HG03139 (cell line): ENCODE results near the gene AZGP1.
"Not testable (repeated sequence)": the region's sequence is repeated elsewhere in the genome, so short reads cannot be mapped to it uniquely, and the experiment has no call there.

ENCODE experiments used
- ATAC-seq: cut with Tn5 transposase; IDR thresholded peaks from one replicate; pipeline ENCODE4 v1.9.1; 2021; ENCODE audit not compliant: unreplicated experiment

The AZGP1 gene

DNA sequence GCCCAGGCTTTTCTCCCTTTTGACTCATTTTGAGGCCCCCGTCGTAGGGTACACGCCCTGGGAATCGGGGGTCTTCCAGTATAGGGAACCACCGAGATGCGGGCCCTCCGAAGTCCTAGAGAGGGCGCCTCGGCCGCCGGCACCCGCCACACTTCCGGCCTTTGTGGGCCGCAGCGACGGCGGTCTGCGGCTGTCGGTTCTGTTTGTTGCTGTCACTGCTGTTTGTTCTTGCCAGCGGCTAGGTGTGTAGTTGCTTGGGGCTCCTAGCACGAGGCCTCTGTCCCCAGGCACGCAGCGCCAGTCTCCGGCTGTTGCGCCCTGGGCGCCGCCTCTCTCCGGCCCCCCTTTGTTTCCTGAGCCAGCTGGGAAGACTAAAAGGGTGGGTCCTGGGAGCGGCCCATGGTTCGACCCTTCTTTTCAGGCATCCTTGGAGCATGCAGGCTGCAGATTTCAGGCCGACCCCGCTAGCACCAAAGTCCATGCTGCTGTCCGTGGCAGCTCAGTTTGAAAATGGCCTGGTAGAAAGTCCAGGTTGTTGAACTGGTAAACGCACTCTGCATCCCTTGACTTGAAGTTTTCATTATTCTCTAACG, 21.8 kb upstream of the AZGP1 start:
- peak; percentile 65 for ATAC-seq

DNA sequence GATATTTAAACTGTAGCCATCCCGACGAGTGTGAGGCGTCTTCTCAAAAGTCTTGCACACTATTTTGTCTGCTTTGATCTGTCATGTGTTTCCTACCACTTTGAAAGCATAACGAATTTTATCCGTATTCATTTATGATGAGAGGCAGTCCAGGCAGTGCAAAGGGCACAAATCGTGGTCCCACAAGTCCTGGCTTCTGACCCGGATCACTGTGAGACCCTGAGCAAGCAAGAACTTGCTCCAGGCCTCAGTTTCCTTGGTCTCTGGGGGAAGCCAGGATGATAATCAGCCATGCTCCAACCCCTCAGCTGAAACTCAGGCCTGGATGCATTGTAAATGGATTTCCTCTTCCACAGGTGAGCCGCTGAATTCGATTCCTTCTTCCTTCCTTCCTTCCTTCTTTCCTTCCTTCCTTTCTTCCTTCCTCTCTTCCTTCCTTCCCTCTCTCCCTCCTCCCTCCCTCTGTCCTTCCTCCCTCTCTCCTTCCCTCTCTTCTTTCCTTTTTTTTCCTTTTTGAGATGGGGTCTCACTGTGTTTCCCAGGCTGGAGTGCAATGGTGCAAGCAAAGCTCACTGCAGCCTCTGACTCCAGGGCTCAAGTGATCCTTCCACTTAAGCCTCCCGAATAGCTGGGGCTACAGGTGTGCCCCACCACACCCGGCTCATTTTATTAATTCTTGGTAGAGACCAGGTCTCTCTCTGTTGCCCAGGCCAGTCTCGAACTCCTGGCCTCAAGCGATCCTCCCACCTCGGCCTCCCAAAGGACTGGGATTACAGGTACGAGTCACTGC, 21.1 kb upstream of the AZGP1 start:
- ATAC-seq = no peak

DNA sequence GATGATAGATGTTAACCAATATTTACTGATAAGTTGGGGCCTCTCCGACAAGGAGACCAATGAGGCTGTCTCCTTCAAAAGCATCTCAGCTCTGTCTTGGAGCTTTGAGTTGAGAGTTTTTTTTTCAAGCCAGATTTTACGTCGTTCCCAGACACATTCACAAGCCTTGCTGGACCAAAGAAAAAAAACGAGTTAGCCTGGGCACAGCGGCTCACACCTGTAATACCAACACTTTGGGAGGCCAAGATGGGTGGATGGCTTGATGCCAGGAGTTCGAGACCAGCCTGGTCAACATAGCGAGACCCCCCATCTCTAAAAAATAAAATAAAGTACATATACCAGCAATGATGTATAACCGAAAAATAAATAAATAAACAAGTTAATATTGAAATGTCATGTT, 19.0 kb upstream of the AZGP1 start:
- no peak for ATAC-seq

DNA sequence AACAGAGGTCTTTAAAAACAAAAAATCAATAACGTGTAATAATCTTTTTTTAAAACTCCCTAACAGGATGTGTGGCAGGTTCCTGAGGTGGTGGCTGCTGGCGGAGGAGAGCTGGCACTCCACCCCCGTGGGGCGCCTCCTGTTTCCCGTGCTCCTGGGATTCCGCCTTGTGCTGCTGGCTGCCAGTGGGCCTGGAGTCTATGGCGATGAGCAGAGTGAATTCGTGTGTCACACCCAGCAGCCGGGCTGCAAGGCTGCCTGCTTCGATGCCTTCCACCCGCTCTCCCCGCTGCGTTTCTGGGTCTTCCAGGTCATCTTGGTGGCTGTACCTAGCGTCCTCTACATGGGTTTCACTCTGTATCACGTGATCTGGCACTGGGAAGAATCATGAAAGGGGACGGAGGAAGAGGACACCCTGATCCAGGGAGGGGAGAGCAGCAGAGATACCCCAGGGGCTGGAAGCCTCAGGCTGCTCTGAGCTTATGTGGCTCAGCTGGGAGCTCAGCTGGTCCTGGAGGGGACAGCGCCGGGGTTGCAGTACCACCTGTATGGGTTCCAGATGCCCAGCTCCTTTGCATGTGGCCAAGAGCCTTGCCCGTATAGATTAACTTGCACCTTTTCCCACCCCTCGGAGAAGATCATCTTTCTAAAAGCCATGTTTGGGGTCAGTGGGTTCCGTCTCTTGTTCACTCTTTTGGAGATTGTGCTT, 16.7 kb upstream of the AZGP1 start:
- ATAC-seq = no peak

DNA sequence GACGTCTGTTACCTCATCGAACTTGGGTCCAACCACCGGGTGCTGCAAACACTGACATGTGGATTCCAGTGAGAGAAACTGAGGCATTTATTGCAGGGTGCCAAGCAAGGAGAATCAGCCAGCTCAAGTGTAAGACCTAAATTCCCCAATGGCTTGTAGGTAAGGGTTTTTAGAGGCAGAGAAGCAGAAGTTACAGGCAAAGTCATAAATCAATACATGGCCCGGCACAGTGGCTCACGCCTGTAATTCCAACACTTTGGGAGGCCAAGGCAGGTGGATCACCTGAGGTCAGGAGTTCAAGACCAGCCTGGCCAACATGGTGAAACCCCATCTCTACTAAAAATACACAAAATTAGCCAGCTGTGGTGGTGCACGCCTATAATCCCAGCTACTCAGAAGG, 15.7 kb upstream of the AZGP1 start:
- not testable (repeated sequence) for ATAC-seq

DNA sequence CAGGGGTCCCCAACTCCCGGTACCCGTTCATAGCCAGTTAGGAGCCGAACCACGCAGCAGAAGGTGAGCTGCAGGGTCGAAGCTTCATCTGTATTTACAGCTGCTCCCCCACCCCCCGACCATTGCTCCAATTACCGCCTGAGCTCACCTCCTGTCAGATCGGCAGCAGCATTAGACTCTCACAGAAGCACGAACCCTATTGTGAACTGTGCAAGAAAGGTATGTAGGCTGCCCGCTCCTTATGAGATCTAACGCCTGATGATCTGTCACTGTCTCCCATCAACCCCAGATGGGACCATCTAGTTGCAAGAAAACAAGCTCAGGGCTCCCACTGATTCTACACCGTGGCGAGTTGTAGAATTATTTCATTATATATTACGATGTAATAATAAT, 14.6 kb upstream of the AZGP1 start:
- ATAC-seq = no peak

DNA sequence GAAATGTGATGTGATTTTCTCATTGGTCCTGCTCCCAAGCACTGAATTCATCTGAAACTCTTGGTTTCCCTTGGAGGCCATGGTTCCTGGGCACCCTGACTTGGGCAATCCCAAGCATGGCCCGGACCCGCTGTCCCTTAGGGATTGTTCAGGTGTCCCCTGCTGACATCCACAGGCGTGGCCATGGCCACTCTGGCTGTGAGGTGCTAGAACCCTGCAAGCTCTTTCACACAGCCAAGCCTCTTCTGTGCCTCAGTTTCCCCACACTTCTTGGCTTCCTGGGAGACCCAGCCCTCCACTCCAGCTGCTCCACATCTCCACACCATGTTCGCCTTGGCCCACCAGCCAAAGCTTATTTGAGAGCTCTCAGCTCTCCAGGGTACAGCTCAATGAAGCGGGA, 12.0 kb upstream of the AZGP1 start:
- ATAC-seq = no peak

DNA sequence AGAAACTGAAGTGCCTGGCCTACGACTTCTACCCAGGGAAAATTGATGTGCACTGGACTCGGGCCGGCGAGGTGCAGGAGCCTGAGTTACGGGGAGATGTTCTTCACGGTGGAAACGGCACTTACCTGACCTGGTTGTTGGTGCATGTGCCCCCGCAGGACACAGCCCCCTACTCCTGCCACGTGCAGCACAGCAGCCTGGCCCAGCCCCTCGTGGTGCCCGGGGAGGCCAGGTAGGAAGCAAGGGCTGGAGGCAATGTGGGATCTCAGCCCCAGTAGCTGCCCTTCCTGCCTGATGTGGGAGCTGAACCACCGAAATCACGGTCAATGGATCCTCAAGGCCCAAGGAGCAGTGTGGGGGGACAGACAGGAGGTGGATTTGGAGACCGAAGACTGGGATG, 11.5 kb upstream of the AZGP1 start:
- not testable (repeated sequence) for ATAC-seq

DNA sequence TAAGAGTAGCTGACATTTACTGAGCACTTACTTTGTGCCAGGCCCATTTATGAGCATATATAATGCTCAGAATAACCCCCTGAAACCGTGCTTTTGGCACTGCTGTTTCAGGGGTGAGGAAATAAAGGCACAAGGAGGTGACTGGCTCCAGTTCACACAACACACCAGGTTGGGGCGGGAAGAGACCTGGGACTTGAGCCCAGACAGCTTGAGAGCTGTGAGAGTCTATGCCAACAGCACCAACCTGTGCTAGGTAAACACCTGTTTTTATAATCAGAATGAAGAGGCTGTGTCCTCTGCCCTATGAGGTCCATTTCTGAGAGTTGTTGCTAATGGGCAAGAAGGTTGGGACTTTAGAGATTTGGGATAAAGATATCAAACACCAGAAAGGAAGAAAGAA, 8.8 kb upstream of the AZGP1 start:
- ATAC-seq = no peak

DNA sequence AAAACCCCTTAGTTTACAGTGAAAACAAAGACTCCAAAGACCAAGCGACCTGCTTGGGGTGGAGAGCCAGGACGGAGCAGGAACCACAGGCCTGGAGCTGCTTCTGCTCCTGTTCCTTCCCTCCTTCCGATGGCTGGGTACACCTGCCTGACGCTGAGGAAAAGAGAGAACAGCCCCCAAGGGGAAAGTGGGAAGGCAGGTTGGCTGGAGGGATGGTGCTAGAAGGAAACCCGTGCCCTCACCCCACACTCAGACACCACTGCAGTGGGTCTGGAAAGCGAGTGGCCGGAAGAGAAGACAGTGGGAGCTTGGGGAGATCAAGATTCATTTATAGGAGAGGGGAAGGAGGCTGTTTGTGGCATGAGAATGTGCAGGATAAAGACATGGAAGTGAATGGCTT, 5.2 kb upstream of the AZGP1 start:
- ATAC-seq = not testable (repeated sequence)

DNA sequence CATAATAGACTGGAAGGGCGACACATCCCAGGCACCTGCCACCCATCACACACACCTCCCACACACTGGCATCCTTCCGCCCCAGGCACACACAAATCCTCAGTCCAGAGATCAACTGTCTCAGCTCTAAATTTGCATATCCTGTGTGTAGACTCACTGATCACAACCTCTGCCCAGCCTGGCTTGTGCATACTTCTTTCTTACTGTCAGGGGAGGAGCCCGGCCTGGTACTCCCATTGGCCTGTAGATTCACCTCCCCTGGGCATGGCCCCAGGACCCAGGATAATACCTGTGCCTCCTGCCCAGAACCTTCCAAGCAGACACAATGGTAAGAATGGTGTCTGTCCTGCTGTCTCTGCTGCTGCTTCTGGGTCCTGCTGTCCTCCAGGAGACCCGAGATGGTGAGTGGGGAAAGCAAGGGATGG, 4.6 kb upstream of the AZGP1 start:
- not testable (repeated sequence) for ATAC-seq

DNA sequence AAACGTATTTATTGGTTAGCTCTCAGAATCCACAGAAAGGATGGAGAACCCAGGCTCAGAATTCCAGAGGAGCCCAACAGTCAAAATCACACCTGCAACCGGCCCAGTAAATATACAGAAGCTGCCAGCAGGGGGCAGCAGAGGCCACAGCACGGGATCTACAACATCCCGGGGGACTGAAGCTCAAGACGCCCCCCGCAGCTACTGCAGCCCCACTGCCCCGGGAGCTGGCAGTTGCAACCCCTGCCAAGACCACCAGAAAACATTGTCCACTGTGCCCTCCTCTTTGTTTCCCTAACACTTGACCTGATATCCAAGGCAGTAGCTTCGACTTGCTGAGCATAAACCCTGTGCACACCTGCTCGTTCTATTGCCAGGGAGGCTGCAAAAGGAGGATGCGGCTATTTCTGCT, 4.0 kb upstream of the AZGP1 start:
- not testable (repeated sequence) for ATAC-seq

DNA sequence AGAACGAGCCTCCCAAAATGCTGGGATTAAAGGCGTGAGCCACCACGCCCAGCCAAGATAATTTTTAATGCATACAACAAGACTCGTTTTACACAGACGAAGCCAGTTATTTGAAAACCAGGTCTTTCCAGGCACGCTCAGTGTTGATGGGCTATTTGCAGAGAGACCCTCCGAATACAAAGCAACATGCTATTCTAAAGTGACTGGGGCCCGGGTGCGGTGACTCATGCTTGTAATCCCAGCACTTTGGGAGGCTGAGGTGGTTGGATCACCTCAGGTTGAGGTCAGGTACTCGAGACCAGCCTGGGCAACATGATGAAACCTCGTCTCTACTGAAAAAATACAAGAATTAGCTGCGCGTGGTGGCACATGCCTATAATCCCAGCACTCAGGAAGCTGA, 795 bp upstream of the AZGP1 start:
- no peak for ATAC-seq

DNA sequence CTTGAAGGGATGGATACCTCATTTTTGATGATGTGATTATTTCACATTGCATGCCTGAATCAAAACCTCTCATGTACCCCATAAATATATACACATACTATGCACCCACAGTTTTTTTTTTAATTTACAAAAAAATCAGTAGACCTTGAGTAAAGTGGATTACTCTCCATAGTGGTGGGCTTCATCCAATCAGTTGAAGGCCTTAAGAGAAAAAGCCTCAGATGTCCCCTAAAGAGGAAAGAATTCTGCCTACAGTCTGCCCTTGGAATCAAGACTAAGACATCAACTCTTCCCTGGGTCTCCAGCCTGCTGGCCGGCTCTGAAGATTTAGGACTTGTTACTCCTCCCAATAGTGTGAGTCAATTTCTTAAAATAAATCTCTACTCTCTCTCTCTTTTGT, 1.1 kb downstream of the AZGP1 start:
- no peak for ATAC-seq

DNA sequence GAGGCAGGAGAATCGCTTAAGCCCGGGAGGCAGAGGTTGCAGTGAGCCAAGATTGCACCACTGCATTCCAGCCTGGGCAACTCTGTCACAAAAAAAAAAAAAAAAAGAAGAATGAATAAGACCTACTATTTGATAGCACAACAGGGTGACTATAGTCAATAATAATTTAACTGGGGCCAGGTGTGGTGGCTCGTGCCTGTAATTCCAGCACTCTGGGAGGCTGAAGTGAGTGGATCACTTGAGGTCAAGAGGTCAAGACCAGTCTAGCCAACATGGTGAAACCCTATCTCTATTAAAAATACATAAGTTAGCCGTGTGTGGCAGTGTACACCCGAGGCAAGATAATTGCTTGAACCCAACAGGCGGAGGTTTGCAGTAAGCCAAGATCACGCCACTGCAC, 2.0 kb downstream of the AZGP1 start:
- not testable (repeated sequence) for ATAC-seq

DNA sequence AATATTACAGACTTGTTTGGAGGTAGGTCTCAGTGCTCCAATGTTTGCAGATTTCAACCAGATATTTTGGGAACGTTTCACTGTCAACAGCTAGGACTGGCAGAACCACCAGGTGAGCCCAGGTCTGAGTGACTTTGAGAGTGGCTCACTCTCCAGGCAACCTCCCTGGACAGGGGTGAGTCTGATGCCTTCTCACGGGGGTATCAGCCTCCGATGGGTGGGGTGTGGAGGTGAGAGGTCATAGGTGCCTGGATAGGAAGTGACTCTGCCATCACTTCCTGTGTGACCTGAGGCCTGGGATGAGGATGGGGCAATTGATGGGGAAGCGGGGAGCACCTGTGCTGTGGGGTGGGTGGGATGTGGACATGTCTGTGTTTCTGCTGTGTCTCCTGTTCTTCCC, 4.6 kb downstream of the AZGP1 start:
- no peak for ATAC-seq

DNA sequence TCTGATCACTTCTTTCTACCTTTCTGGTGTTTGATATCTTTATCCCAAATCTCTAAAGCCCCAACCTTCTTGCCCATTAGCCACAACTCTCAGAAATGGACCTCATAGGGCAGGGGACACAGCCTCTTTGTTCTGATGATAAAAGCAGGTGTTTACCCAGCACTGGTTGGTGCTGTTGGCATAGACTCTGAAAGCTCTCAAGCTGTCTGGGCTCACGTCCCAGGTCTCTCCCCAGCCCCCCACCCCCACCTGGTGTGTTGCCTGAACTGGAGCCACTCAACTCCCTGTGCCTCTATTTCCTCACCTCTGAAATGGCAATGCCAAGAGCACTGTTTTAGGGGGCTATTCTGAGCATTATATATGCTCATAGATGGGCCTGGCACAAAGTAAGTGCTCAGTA, 6.0 kb downstream of the AZGP1 start:
- ATAC-seq = not testable (repeated sequence)

DNA sequence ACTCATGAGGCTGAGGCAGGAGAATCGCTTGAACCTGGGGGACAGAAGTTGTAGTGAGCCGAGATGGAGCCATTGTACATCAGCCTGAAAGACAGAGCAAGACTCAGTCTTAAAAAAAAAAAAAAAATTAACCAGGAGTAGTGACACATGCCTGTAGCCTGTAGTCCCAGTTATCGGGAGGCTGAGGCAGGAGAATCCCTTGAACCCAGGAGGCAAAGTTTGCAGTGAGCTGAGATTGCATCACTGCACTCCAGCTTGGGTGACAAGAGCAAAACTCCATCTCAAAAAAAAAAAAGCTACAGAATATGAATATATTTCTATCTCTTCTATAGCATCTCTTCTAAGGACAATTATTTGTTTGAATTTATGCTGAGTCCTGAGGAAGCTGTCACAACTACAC, 6.5 kb downstream of the AZGP1 start:
- ATAC-seq = no peak

DNA sequence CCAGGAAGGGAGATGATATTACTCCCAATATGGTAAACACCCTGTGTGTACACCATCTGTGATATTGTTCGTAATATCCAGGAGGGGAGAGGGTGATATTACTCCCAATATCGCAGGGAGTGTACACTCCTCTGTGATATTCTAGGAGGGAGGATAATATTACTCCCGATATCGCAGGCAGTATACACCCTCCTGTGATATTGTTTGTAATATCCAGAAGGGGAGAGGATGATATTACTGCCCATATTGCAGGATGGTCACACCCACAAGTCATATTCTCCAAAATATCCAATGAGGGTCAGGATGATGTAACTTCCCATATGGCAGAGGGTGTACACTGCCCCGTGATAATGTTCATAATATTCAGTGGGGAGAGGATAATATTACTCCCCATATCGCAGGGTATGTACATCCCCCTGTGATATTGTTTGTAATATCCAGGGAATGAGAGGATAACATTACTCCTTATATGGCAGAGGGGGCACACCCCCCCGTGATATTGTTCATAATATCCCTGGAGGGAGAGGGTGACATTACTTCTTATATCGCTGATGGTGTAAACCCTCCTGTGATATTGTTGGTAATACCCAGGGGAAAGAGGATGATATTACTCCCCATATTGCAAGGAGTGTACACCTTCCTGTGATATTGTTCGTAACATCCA, 17.1 kb downstream of the AZGP1 start:
- no peak for ATAC-seq

DNA sequence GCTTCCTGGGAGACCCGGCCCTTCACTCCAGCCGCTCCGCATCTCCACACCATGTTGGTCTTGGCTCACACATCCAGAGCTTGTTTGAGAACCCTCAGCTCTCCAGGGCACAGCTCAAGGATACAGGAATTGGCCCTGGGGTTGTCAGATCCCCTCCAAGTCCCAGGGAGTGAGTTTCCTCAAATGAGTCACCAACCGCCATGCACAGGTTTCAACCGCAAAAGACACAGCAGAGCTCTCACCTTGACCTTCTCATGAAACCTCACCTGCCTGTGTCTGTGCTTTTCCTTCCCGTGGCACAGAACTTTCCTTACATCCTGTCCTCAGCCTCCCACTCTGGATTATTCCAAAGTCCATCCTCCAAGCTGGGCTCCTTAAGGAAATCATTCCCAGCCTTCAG, 20.6 kb downstream of the AZGP1 start:
- no peak for ATAC-seq

DNA sequence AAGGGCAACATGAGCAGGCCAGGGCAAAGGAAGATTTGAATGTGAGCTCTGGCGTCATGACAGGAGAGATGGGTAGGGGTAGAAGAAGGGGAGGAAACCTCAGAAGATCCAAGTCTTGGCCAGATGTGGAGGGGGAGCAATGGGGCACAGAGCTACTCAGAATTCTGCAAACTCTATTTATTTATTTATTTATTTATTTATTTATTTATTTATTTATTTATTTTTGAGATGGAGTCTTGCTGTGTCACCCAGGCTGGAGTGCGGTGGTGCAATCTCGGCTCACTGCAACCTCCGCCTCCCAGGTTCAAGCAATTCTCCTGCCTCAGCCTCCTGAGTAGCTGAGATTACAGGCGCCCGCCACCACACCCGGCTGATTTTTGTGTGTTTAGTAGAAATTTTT, 21.2 kb downstream of the AZGP1 start:
- ATAC-seq = not testable (repeated sequence)

DNA sequence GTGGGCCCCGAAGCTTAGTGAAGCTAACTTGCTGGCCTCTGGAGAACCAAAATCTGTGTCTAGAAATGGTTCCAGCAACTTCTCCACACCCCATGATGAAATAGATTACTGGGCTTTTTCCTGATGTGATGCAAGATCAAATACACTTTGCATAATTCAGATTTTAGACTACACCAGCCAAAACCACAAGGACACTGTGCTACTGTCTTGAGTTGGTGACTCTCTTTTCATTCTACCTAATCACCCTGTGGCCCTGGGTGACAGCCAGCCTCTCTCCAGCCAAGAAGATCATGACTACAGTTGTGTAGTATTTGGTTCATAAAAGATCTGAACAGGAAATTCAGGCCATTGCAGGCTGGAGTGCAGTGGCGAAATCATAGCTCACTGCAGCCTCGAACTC, 22.2 kb downstream of the AZGP1 start:
- ATAC-seq = no peak
